Ishikawa (cell line): Measurements from ENCODE around the gene SERHL2.

Experiments
- EP300 ChIP-seq: IDR thresholded peaks from 2 replicates; pipeline ENCODE4 v1.6.1; 2012; ENCODE audit warnings: borderline replicate concordance
- NFIC ChIP-seq: IDR thresholded peaks from 2 replicates; pipeline ENCODE4 v1.6.1; 2012
- YY1 ChIP-seq: IDR thresholded peaks from 2 replicates; pipeline ENCODE4 v1.6.1; 2012; ENCODE audit warnings: low read depth
- TF ChIP-seq, protein P1 (sequence below): IDR thresholded peaks from 2 replicates; pipeline ENCODE4 v1.6.1; 2012; ENCODE audit warnings: low read depth, mild to moderate bottlenecking
- TF ChIP-seq, protein P2 (sequence below): IDR thresholded peaks from 2 replicates; pipeline ENCODE4 v1.6.1; 2012

DNA sequence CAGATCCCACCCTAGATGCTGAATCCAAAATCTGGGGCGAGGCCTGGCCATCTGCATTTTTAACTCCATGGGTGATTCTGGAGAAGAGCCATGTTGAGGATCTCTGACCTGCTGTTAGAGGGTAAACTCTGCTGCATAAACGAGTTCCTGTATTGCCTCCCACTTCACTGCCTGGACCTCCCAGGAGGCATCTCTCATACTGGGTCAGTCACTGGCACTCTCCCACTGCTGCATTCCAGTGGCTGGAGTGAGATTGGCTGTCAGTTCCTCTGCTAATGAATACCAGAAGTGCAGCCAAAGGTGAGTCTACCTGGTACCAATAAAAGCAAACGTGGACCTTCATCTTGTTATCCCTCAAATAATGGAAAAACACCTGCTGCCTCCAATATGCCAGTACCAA is 50.6 kb downstream of the SERHL2 start:
- TF ChIP-seq YY1 (no peak), EP300 (no peak), NFIC (no peak)
- TF ChIP-seq, protein P1, sequence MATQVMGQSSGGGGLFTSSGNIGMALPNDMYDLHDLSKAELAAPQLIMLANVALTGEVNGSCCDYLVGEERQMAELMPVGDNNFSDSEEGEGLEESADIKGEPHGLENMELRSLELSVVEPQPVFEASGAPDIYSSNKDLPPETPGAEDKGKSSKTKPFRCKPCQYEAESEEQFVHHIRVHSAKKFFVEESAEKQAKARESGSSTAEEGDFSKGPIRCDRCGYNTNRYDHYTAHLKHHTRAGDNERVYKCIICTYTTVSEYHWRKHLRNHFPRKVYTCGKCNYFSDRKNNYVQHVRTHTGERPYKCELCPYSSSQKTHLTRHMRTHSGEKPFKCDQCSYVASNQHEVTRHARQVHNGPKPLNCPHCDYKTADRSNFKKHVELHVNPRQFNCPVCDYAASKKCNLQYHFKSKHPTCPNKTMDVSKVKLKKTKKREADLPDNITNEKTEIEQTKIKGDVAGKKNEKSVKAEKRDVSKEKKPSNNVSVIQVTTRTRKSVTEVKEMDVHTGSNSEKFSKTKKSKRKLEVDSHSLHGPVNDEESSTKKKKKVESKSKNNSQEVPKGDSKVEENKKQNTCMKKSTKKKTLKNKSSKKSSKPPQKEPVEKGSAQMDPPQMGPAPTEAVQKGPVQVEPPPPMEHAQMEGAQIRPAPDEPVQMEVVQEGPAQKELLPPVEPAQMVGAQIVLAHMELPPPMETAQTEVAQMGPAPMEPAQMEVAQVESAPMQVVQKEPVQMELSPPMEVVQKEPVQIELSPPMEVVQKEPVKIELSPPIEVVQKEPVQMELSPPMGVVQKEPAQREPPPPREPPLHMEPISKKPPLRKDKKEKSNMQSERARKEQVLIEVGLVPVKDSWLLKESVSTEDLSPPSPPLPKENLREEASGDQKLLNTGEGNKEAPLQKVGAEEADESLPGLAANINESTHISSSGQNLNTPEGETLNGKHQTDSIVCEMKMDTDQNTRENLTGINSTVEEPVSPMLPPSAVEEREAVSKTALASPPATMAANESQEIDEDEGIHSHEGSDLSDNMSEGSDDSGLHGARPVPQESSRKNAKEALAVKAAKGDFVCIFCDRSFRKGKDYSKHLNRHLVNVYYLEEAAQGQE: no peak
- TF ChIP-seq, protein P2, sequence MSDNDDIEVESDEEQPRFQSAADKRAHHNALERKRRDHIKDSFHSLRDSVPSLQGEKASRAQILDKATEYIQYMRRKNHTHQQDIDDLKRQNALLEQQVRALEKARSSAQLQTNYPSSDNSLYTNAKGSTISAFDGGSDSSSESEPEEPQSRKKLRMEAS: no peak
